Brain microvascular endothelial cell (primary cell): ENCODE data around the gene TMEM143.

Source experiments
- DNase-seq: peaks from one replicate; pipeline ENCODE4 v3.0.0-alpha.2; 2020
- H3K27ac ChIP-seq: fragments of 250-450 bp; sonication (Bioruptor Pico); 2 replicates; pipeline ENCODE4 v1.5.1; 2020; ENCODE audit warnings: mild to moderate bottlenecking, moderate library complexity
- H3K27me3 ChIP-seq: fragments of 250-450 bp; sonication (Bioruptor Pico); replicated peaks from 2 replicates; pipeline ENCODE4 v1.5.1; 2020; ENCODE audit warnings: mild to moderate bottlenecking
- H3K36me3 ChIP-seq: fragments of 250-450 bp; sonication (Bioruptor Pico); replicated peaks from 2 replicates; pipeline ENCODE4 v1.5.1; 2020; ENCODE audit warnings: mild to moderate bottlenecking
- H3K4me3 ChIP-seq: 2 replicates; pipeline ENCODE4 v1.5.1; 2011; ENCODE audit warnings: low read depth, mild to moderate bottlenecking, control low read depth, low read length, moderate library complexity
- CTCF ChIP-seq: IDR thresholded peaks from 2 replicates; pipeline ENCODE4 v1.5.1; 2011; ENCODE audit warnings: low read depth, mild to moderate bottlenecking, moderate library complexity, low read length, control low read depth, inconsistent platforms; ENCODE audit errors: missing control alignments
- in situ Hi-C: cut with HindIII; loops from 2 replicates; pipeline ENCODE4 v1.10.0; 2017; ENCODE audit warnings: low sequenced_read_pairs, low pct_ligation_motif_present

TMEM143 gene

GRCh38 chr19:48367855-48368254, 4.1 kb upstream of the TMEM143 start:
- in situ Hi-C loops: no loop called here
- TF ChIP-seq CTCF: no peak
- no peak overlapping the region for H3K27ac ChIP-seq
- H3K27me3 ChIP-seq: no peaks in the 10 kb centered on the region
- no peak for DNase-seq
- no peaks in the 10 kb centered on the region for H3K36me3 ChIP-seq
- no peak overlapping the region for H3K4me3 ChIP-seq

DNA sequence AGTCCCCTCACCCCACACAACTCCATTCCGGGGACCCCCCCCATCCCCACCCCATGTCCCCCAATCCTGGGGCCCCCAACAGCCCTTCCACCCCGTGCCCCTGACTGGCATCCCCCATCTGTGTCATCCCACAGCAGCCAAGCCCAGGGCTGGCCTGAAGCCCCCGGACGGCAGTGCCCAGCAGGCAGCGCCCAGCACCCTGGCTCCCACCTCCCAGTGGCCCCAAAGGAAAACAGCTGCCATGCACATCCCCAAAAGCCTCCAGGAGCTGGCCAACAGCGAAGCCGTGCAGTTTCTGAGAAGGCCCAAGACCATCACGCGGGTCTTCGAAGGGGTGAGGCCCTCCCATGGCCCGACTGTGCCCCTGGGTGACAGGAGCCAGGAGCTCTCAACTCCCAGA, 1.9 kb upstream of the TMEM143 start:
- Histone ChIP-seq H3K27me3 (no peaks in the 10 kb centered on the region), H3K36me3 (no peaks in the 10 kb centered on the region), H3K27ac (no peak overlapping the region), H3K4me3 (no peak overlapping the region)
- in situ Hi-C loops: no loop called here
- no peak for TF ChIP-seq CTCF
- DNase-seq: no peak

GRCh38 chr19:48364598-48365348, 1.0 kb upstream of the TMEM143 start:
- in situ Hi-C loops: no loop called here

GRCh38 chr19:48363500-48363809, 285 bp downstream of the TMEM143 start:
- peak overlapping the region; percentile 70 for H3K4me3 ChIP-seq
- in situ Hi-C loops: no loop called here
- no peak for DNase-seq
- TF ChIP-seq CTCF: no peak
- H3K27ac ChIP-seq: peak overlapping the region; percentile 44
- H3K27me3 ChIP-seq: no peaks in the 10 kb centered on the region
- H3K36me3 ChIP-seq: no peaks in the 10 kb centered on the region

More at GRCh38 chr19:48364598-48365348, 1.0 kb upstream of the TMEM143 start:
- Histone ChIP-seq H3K27ac (no peak overlapping the region), H3K27me3 (no peaks in the 10 kb centered on the region), H3K36me3 (no peaks in the 10 kb centered on the region), H3K4me3 (peak overlapping the region; percentile 70)
- no peak for DNase-seq
- no peak for TF ChIP-seq CTCF

GRCh38 chr19:48362716-48363499, 832 bp downstream of the TMEM143 start:
- Histone ChIP-seq H3K36me3 (no peaks in the 10 kb centered on the region), H3K27ac (peak overlapping the region; percentile 44), H3K27me3 (no peaks in the 10 kb centered on the region), H3K4me3 (peak overlapping the region; percentile 70)
- in situ Hi-C loops: no loop called here
- DNase-seq: peak; percentile 93
- TF ChIP-seq CTCF: peak; percentile 22
